Ectodermal cell (in vitro differentiated cells): ENCODE data around the gene MOG. TPM values are rescaled to one million over a fixed set of nuclear protein-coding genes. Genes with fewer than 3 reads are reported as not detected.

Source experiments
- H3K27ac ChIP-seq: 2 replicates; pipeline ENCODE4 v1.7.0; 2013; ENCODE audit warnings: mild to moderate bottlenecking, low read depth, low read length; ENCODE audit not compliant: insufficient read depth, poor library complexity, severe bottlenecking
- H3K27me3 ChIP-seq: 2 replicates; pipeline ENCODE4 v1.7.0; 2013; ENCODE audit warnings: mild to moderate bottlenecking, low read length; ENCODE audit not compliant: insufficient read depth, control insufficient read depth, poor library complexity, severe bottlenecking
- H3K36me3 ChIP-seq: one replicate; pipeline ENCODE4 v1.7.0; 2013; ENCODE audit warnings: low read length; ENCODE audit not compliant: control insufficient read depth, insufficient read depth
- H3K4me1 ChIP-seq: one replicate; pipeline ENCODE4 v1.7.0; 2013; ENCODE audit warnings: low read length; ENCODE audit not compliant: control insufficient read depth, insufficient read depth
- H3K4me3 ChIP-seq: 2 replicates; pipeline ENCODE4 v1.7.0; 2013; ENCODE audit warnings: low read depth, low read length, control low read depth; ENCODE audit not compliant: insufficient read depth
- H3K9me3 ChIP-seq: 2 replicates; pipeline ENCODE4 v1.7.0; 2013; ENCODE audit warnings: mild to moderate bottlenecking, low read length, moderate library complexity; ENCODE audit not compliant: control insufficient read depth
- WGBS, 2 experiments: methylation state at CpG; one replicate each; pipeline ENCODE4 v1.1.7; 2013; ENCODE audit warnings: missing lambda C conversion rate in 2 of 2; 5-methylcytosine and 5-hydroxymethylcytosine counted together
- polyA plus RNA-seq, 4 experiments: library from polyadenylated mRNA; stranded (reverse); fragments of 50-300 nt; gene quantifications; one replicate each; pipeline ENCODE4 v1.2.3, GENCODE V29; 2013

The MOG gene
- polyA plus RNA-seq (2013, experiment 1 of 4) = not detected
- not detected for polyA plus RNA-seq (2013, experiment 2 of 4)
- not detected for polyA plus RNA-seq (2013, experiment 3 of 4)
- polyA plus RNA-seq (2013, experiment 4 of 4) = not detected

DNA sequence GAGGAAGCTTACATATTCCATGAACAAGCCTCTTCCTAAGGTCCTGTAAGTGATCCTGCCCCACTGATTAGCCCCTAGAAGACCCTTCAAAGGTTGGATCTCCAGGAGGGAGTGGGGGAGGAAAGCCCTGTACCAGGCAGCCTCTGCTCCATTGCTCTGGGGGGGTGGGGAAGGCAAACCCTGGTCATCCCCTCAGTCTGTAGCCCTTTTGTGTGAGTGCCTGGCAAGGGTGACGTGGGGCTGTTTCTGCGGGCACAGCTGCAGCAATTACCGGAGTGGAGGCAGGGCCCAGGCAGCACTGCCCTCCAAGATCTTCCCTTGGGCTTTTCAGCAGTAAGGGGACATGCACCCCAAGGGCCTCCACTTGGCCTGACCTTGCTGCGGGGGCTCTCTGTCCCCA is at the start of gene MOG:
Gene MOG, plus strand, starts transcription at position 295 of the 400 bp plus-strand sequence. CDS start 118 bp downstream, outside the sequence.
- Histone ChIP-seq H3K36me3 (no peaks in the 10 kb centered on the region), H3K4me1 (no peaks in the 10 kb centered on the region), H3K9me3 (no peaks in the 10 kb centered on the region), H3K27me3 (no peaks in the 10 kb centered on the region), H3K27ac (no peak within 1 kb of the TSS), H3K4me3 (no peak within 1 kb of the TSS)
- 89% methylated on average over 4 of the region's 4 CpGs for WGBS, 2 experiments

DNA sequence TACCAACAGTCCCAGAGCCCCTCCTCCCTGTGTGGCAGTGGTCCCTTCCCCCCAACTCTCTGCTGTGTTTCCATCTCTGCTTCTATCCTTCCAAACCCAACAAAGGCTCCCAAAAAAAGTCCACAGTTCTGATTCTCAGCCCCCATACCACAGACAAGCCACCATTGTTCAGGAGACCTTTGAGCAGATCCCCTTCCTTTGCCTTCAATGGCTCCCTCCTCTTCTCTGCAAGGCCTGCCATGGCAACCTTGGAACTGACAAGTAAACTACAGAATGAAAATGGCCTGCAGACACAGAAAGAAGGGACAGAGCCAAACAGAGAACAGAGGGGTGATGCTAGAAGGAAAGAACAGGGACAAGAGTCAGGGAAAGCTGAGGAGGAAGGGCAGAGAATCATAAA is 48.8 kb upstream of the MOG start:
- H3K27me3 ChIP-seq = no peaks in the 10 kb centered on the region
- no peak overlapping the region for H3K4me3 ChIP-seq
- H3K4me1 ChIP-seq = peaks cover 7% of the 10 kb centered on the region
- H3K36me3 ChIP-seq = peaks cover 60% of the 10 kb centered on the region
- H3K9me3 ChIP-seq = no peaks in the 10 kb centered on the region
- H3K27ac ChIP-seq = no peak overlapping the region

DNA sequence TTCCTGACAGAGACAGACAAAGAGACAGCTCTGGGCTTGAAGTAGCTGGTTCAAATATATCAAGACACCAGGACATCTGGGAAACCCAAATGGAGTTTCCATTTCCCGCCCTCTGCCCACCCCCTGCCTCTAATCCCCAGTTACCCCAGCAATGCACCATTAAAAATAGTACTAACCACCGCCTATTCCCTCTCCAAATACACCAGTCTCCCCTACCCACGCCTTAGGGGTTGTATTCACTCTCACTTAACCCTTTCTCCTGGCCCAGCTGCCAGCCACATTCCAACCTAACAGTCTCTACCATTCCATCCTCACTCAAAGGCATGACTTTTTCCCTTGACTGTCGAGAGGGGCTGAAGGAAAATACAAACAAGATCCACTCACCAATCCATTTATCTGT is 46.4 kb upstream of the MOG start:
- 81 to 82% methylated on average over 4 of the region's 4 CpGs for WGBS, 2 experiments
- H3K4me1 ChIP-seq = no peaks in the 10 kb centered on the region
- H3K27ac ChIP-seq = no peak overlapping the region
- H3K27me3 ChIP-seq = no peaks in the 10 kb centered on the region
- peaks cover 53% of the 10 kb centered on the region for H3K36me3 ChIP-seq
- H3K4me3 ChIP-seq = no peak overlapping the region
- no peaks in the 10 kb centered on the region for H3K9me3 ChIP-seq

DNA sequence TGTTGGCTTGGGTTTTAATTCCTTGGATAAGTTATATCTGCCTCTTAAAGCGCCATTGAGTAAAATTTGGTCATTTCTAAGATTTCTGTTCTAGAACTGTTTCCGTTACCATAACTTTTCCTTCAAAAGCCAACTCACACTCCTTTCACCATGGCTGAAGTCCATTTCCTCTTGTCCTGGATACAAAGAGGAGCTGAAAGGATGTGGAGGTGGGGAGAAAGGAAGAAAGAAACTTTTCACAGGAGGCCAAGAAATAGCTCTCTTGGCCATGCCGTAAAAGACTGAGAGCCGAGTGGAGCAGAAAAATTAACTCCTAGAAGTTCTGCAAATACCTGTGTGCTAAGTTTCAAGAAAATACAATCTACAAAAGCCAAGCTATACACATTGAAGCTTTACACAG is 45.5 kb upstream of the MOG start:
- H3K4me1 ChIP-seq = no peaks in the 10 kb centered on the region
- H3K9me3 ChIP-seq = no peaks in the 10 kb centered on the region
- WGBS, 2 experiments = 91 to 93% methylated on average over 4 of the region's 4 CpGs
- H3K27ac ChIP-seq = no peak overlapping the region
- peaks cover 44% of the 10 kb centered on the region for H3K36me3 ChIP-seq
- no peak overlapping the region for H3K4me3 ChIP-seq
- no peaks in the 10 kb centered on the region for H3K27me3 ChIP-seq

DNA sequence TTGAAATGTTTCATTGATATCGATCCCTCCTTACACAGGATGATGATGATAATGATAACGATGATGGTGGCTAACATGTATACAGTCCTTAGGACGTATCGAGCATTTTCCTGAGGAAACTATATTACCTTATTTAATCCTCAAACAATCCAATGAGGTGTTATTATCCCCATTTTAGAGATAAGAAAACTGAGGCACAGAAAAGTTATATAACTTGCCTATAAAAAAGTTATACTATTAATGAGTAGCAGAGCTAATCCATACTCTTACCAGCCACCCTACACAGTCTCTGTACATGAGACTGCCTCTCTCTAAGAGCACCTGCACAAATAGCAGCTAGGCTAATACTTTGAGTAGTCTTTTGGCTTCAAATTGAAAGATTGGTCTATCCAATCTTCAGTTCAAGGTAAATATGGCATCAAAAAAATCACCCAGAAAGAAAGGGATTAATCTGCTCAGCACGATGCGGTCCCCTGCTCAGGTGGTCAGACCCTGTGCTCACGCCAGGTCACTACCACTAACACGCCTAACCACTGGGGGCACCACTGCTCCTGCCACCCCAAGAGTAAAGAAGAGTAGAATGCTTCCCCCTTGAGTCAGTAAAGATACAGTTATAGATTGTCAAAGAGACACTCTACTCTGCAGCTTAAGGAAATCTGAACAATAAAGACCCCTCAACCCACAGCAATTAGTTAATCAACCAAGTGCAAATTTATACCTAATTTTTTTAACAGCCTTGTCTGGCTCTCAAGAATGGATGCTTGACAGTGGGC is 38.9 kb upstream of the MOG start:
- H3K4me1 ChIP-seq = peaks cover 11% of the 10 kb centered on the region
- H3K27me3 ChIP-seq = no peaks in the 10 kb centered on the region
- H3K9me3 ChIP-seq = no peaks in the 10 kb centered on the region
- peaks cover 27% of the 10 kb centered on the region for H3K36me3 ChIP-seq
- H3K4me3 ChIP-seq = no peak overlapping the region
- 86 to 92% methylated on average over 5 to 8 of the region's 8 CpGs for WGBS, 2 experiments
- H3K27ac ChIP-seq = no peak overlapping the region

DNA sequence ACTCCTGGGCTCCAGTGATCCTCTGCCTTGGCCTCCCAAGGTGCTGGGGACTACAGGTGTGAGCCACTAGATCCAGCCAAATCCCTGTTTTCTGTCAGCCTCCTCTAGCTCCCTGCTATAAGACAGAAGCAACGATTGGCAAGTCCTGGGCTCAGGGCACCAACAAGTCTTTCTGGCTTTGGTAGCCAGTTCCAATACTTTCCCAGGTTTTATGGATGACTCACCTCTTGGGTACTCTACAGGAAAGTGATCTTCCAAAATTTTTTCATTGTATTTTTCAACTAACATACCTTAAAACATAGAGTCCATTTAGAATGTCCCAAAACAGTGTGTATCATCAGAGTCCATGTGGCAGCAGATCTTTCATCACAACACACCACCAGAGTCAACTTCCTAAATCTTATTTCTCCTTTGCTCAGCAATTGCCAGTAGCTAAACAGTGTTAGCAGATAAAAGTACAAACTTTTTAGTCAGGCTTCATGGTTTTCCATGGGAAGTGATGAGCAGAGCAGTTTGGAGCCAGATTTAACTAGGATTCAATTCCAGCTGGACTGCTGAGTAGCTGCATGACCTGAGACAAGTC is 37.2 kb upstream of the MOG start:
- peaks cover 16% of the 10 kb centered on the region for H3K36me3 ChIP-seq
- WGBS, 2 experiments = 82 to 86% methylated on average over 1 of the region's 1 CpG
- no peak overlapping the region for H3K27ac ChIP-seq
- H3K9me3 ChIP-seq = no peaks in the 10 kb centered on the region
- peaks cover 26% of the 10 kb centered on the region for H3K4me1 ChIP-seq
- H3K27me3 ChIP-seq = no peaks in the 10 kb centered on the region
- no peak overlapping the region for H3K4me3 ChIP-seq

DNA sequence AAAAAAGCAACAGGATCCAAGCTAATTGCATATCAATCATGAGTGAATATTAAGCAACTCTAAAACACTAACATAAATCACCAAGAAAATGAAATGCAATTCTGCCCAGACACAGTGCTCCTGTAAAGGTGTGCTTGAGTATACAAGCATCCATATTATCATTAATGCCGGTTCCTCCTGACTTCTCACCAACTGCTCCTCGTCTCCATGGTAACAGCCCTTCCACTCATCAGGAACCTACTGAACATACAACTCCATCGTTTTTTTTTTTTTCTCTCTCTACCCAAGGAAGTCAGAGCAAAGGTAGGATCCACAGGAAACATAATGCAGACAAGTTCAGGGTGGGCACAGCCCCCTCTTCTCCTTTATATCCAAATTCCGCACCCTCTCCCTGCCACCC is 36.3 kb upstream of the MOG start:
- H3K27me3 ChIP-seq = no peaks in the 10 kb centered on the region
- no peak overlapping the region for H3K4me3 ChIP-seq
- H3K36me3 ChIP-seq = peaks cover 16% of the 10 kb centered on the region
- H3K9me3 ChIP-seq = no peaks in the 10 kb centered on the region
- H3K27ac ChIP-seq = no peak overlapping the region
- whole genome bisulfite sequencing, 2 experiments = 88 to 90% methylated on average over 4 of the region's 4 CpGs
- H3K4me1 ChIP-seq = peaks cover 36% of the 10 kb centered on the region

DNA sequence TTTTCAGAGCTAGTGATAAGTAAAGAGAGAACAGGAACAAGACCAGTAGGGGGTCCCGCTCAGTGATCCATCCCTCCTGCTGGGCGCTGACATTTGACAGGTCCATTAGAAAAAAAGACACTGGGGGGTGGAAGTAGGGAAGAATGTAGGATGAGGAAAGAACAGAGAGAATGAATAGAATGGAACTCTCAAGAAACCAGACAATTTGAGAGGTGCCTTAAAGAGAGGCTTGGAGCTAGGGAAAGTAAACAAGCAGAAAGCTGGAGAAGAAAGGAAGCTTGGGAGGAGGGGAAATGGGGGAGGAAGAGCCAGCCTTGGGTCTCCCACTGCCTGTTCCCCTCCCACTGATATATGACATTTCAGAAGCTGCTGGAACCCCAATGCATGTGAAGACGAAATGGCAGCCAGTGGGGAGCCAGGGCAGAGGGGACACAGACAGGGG is 32.4 kb upstream of the MOG start:
- WGBS, 2 experiments = 1% methylated on average over 3 of the region's 3 CpGs
- Histone ChIP-seq H3K36me3 (peaks cover 9% of the 10 kb centered on the region), H3K27me3 (peaks cover 7% of the 10 kb centered on the region), H3K27ac (no peak overlapping the region), H3K9me3 (no peaks in the 10 kb centered on the region), H3K4me1 (peaks cover 53% of the 10 kb centered on the region), H3K4me3 (no peak overlapping the region)

DNA sequence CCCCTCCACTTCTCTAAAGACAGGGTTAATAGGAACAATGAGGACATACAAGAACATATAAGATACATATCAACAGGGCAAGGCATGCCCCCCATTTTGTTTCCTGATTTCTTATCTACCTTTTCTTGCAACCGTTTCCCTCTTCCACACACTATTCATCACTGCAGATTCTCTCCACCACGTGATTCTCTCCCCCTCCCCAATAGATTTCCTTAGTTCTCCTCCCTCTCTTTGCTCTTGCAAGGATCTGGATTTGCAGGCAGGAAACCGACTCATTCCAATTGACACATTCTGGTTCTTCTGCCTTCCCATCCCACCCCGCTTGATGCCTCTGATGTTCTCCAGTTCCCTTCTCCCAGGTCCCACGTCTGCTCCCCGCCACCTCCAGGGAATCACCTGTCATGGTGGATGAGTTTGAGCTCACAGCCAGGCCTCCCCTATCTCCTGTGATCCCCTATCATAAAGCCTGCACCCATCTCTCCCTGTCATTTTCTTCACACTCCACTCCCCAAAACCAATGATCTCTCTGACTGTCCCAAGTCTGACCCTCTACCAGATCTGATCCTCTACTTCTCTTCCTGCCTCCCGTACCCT is 31.5 kb upstream of the MOG start:
- H3K36me3 ChIP-seq = peaks cover under 1% of the 10 kb centered on the region
- H3K9me3 ChIP-seq = no peaks in the 10 kb centered on the region
- peaks cover 15% of the 10 kb centered on the region for H3K27me3 ChIP-seq
- 28 to 32% methylated on average over 7 of the region's 7 CpGs for WGBS, 2 experiments
- H3K4me3 ChIP-seq = no peak overlapping the region
- H3K4me1 ChIP-seq = peaks cover 57% of the 10 kb centered on the region
- H3K27ac ChIP-seq = no peak overlapping the region
